NT2/D1 (cell line): ENCODE measurements around the gene SLC41A3.

Source experiments
- DNase-seq: peaks from one replicate; pipeline ENCODE4 v3.0.0-alpha.2; 2011; ENCODE audit warnings: low read depth, low spot score
- H3K27me3 ChIP-seq: 2 replicates; pipeline ENCODE4 v1.6.0; 2011; ENCODE audit warnings: mild to moderate bottlenecking; ENCODE audit not compliant: insufficient read length, insufficient read depth
- H3K36me3 ChIP-seq: 2 replicates; pipeline ENCODE4 v1.6.1; 2011; ENCODE audit warnings: mild to moderate bottlenecking, low read length, mixed read lengths; ENCODE audit not compliant: insufficient read depth, insufficient read length
- H3K4me1 ChIP-seq: 2 replicates; pipeline ENCODE4 v1.5.1; 2011; ENCODE audit not compliant: insufficient read depth, insufficient read length
- H3K4me3 ChIP-seq: 2 replicates; pipeline ENCODE4 v1.5.1; 2011; ENCODE audit warnings: low read depth; ENCODE audit not compliant: insufficient read length
- H3K9ac ChIP-seq: 2 replicates; pipeline ENCODE4 v1.6.0; 2011; ENCODE audit warnings: low read depth; ENCODE audit not compliant: insufficient read length
- H3K9me3 ChIP-seq: 2 replicates; pipeline ENCODE4 v1.5.1; 2011; ENCODE audit warnings: mild to moderate bottlenecking, low read length; ENCODE audit not compliant: insufficient read depth
- SUZ12 ChIP-seq: IDR thresholded peaks from 2 replicates; pipeline ENCODE4 v1.6.1; 2011; ENCODE audit not compliant: insufficient read length, insufficient read depth; ENCODE audit errors: extremely low read depth
- YY1 ChIP-seq: IDR thresholded peaks from 2 replicates; pipeline ENCODE4 v1.6.1; 2011; ENCODE audit not compliant: insufficient read length, insufficient read depth
- ZNF274 ChIP-seq: IDR thresholded peaks from 2 replicates; pipeline ENCODE4 v1.6.1; 2011; ENCODE audit warnings: mild to moderate bottlenecking, low read depth, low read length

SLC41A3 gene

DNA sequence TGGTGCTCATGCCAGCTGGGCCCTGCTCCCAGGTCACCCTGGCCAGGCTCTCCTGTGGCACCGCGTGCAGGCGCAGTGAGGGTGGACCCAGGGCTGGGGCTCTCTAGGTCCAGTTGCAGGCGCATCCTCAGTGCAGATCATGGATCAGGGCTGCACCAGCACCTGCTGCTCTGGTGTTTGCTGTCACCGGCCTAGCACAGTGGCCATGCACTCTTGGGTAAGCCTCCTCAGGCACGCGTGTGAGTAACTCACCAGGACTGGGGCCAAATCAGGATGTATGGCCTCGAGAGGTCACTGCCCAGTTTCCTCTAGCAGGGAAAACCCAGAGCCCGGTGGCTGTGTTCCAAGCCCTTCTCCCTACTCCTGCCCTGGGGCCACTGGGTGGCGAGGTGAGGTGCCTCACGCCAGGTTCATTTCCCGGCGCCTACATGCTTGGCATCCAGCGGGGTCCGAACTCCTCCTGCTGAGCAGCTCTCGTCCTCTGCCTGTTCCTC lies 45.5 kb upstream of the SLC41A3 start:
- TF ChIP-seq ZNF274 (no peak), SUZ12 (no peak), YY1 (no peak)
- Histone ChIP-seq H3K4me1 (peaks cover 23% of the 10 kb centered on the region), H3K27me3 (peaks cover 4% of the 10 kb centered on the region), H3K36me3 (no peaks in the 10 kb centered on the region), H3K4me3 (no peak overlapping the region), H3K9me3 (no peaks in the 10 kb centered on the region), H3K9ac (no peak overlapping the region)
- no peak for DNase-seq

- TF ChIP-seq YY1 = no peak
Measured at GRCh38 chr3:126128504-126129397, 44.8 kb upstream of the SLC41A3 start.

DNA sequence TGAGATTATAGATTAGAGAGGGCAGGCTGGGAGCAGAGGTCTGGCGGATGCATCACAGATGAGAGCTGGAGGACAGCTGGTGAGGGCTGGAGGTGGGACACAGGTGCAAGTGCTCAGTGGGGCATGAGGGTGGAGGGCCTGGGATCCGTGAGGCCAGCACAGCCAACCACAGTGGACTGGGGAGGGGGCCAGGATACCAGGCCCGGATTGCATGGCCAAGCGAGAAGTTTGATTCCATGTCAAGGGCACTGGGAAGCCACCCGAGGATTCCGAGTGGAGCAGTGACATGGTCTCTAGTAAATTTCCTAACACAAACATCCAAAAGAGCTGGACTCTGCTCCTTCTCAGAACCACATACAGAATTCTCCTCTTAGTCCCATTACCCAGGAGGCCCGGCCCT lies 44.0 kb upstream of the SLC41A3 start:
- no peaks in the 10 kb centered on the region for H3K9me3 ChIP-seq
- H3K36me3 ChIP-seq = no peaks in the 10 kb centered on the region
- H3K4me3 ChIP-seq = no peak overlapping the region
- no peak overlapping the region for H3K9ac ChIP-seq
- peaks cover 4% of the 10 kb centered on the region for H3K27me3 ChIP-seq
- no peak for DNase-seq
- TF ChIP-seq YY1 (no peak), SUZ12 (no peak), ZNF274 (no peak)
- H3K4me1 ChIP-seq = peaks cover 13% of the 10 kb centered on the region

More at GRCh38 chr3:126128504-126129397, 44.8 kb upstream of the SLC41A3 start:
- H3K4me1 ChIP-seq = peaks cover 22% of the 10 kb centered on the region
- H3K9ac ChIP-seq = no peak overlapping the region
- no peak overlapping the region for H3K4me3 ChIP-seq
- H3K27me3 ChIP-seq = peaks cover 4% of the 10 kb centered on the region
- DNase-seq = no peak
- H3K36me3 ChIP-seq = no peaks in the 10 kb centered on the region
- H3K9me3 ChIP-seq = no peaks in the 10 kb centered on the region

DNA sequence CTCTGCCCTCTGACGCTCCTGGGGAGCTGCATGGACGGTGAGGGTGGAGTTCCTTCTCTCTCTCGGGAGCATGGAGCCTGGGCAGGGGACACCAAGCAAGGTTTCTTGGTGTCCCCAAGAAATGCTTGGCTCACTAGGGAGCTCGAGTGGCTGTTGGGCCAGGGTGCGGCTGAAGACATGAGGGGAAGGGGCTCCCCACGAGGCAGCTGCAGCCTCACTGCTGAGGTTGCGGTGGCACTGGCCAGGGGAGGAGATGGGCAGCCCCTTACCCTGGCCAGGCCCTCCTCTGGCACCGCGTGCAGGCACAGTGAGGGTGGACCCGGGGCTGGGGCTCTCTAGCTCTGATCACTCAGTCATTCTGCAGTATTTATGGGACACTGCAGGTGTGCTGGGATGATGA lies 43.5 kb upstream of the SLC41A3 start:
- peaks cover 4% of the 10 kb centered on the region for H3K27me3 ChIP-seq
- no peaks in the 10 kb centered on the region for H3K9me3 ChIP-seq
- DNase-seq = no peak
- H3K9ac ChIP-seq = no peak overlapping the region
- TF ChIP-seq YY1 = no peak
- no peak for TF ChIP-seq SUZ12
- TF ChIP-seq ZNF274 = no peak
- no peaks in the 10 kb centered on the region for H3K36me3 ChIP-seq
- no peak overlapping the region for H3K4me3 ChIP-seq
- H3K4me1 ChIP-seq = peaks cover 10% of the 10 kb centered on the region

GRCh38 chr3:126126811-126127431 lies 43.0 kb upstream of the SLC41A3 start:
- DNase-seq = no peak

DNA sequence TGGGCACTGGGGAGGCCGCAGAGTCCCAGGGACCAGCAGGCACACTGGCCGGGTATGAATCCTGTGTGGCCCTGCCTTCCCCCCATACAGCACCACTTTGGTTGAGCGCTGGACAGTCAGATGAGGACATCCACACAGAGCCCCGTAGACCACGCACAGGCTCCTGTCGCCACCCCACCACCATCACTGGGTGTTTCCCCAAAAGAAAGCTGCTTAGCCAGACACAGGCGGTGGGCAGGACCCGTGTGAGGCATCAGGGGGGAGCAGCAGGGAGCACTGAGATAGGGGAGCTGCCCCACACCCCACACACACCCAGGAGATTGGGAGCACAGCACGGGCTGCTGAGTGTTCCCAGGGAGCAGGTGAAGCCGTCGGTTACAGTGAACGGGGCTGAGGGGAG lies 42.4 kb upstream of the SLC41A3 start:
- H3K27me3 ChIP-seq = no peaks in the 10 kb centered on the region
- DNase-seq = no peak
- H3K9ac ChIP-seq = no peak overlapping the region
- H3K4me1 ChIP-seq = peaks cover 4% of the 10 kb centered on the region
- no peaks in the 10 kb centered on the region for H3K9me3 ChIP-seq
- H3K36me3 ChIP-seq = no peaks in the 10 kb centered on the region
- no peak overlapping the region for H3K4me3 ChIP-seq
- TF ChIP-seq ZNF274 (no peak), YY1 (no peak), SUZ12 (no peak)

More at GRCh38 chr3:126126811-126127431, 43.0 kb upstream of the SLC41A3 start:
- TF ChIP-seq ZNF274 (no peak), SUZ12 (no peak), YY1 (no peak)
- Histone ChIP-seq H3K9me3 (no peaks in the 10 kb centered on the region), H3K4me3 (no peak overlapping the region), H3K4me1 (peaks cover 5% of the 10 kb centered on the region), H3K27me3 (peaks cover 1% of the 10 kb centered on the region), H3K9ac (no peak overlapping the region), H3K36me3 (no peaks in the 10 kb centered on the region)

DNA sequence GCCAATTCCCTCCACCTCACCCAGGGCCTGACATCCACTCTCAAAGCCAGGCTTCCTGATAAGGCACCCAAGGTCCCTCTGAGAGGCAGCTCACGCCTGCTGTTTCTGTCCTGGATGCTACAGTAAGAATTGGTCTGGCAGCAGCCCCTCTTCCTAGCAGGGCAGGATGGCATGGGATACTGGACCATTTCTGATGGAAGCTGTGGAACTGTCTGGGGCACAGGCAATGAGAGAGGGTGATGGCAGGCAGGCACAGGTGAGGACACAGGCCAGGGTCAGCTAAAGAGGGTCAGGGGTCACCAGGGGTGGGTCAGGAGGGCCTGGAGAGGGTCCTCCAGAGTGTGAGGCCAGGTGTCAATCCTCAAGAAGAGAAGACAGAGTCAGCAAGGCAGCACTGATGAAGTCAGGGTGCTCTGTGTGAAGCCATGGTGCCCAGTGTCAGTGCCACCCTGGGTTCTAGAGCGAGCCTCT lies 41.9 kb upstream of the SLC41A3 start:
- no peak for TF ChIP-seq YY1
- no peak for TF ChIP-seq ZNF274
- TF ChIP-seq SUZ12 = no peak
- H3K36me3 ChIP-seq = no peaks in the 10 kb centered on the region

More for the DNA sequence above, 41.9 kb upstream of the SLC41A3 start:
- Histone ChIP-seq H3K4me1 (peaks cover 4% of the 10 kb centered on the region), H3K9ac (no peak overlapping the region), H3K27me3 (no peaks in the 10 kb centered on the region), H3K9me3 (no peaks in the 10 kb centered on the region), H3K4me3 (no peak overlapping the region)
- DNase-seq = no peak
